ENCODE results near the gene FUBP3.

FUBP3 gene

GRCh38 chr9:130607640-130608420, 28.5 kb downstream of the FUBP3 start:
- no peak for DNase-seq

GRCh38 chr9:130608554-130609134, 29.3 kb downstream of the FUBP3 start:
- DNase-seq, result no peak

DNA sequence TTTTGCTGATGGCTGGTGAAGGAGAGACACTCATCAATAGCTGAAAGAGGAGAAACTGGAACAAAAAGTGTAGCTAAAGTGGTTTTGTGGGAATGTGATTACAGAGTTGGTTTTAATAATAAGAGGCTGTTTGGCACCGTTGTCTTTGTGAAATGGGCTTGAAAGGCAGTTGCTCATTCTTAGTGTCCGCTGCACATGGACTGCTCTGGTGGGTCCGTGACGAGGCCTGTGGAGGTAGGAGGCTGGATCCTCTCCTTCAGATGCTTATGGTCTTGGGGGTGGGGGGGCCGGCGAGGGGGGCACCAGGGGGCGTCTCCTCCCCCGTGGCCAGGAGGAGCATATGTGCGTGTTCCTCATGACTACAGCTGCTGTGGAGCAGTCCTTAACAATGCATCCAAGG, 29.8 kb downstream of the FUBP3 start:
- DNase-seq, result no peak

- no peak for DNase-seq
Observed at GRCh38 chr9:130610862-130611707, 31.7 kb downstream of the FUBP3 start.

GRCh38 chr9:130616451-130616850, 37.1 kb downstream of the FUBP3 start:
- no peak for DNase-seq

- no peak for DNase-seq
Observed at GRCh38 chr9:130623466-130623865, 44.1 kb downstream of the FUBP3 start.

- DNase-seq, result no peak
Observed at GRCh38 chr9:130624154-130624553, 44.8 kb downstream of the FUBP3 start.

DNA sequence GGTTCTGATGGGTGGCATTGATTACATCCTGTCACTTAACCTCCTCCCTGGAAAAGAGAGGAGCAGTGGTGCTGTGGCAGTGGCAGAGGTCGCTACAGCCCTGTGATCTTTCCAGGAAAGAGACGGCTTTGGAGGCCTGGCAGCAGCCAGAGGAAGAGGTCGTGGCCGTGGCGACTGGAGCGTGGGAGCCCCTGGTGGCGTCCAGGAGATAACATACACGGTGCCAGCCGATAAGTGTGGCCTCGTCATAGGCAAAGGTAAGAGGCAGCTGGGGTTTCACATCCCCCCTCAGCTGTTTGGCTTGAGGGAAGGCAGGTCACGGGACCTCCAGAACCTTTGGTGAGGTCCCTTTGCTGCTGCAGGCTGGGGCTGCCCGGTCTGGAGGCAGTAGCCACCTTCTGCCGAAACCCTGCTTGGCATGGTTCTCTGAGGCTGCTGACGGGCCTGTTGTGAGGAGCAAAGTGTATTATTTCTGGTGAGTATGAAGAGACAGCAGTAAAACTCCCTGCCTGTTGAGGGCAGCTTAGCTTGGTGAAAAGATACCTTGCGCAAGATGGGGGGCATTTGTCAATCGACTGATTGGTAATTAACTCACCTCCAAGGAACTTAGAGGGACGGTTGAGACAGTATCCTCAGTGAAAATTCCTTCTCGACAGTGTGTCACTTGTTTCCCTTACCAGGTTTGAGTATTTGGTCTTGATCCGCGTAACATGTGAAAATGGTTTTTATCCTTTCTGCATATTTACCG, 47.0 kb downstream of the FUBP3 start:
- no peak for DNase-seq

DNA sequence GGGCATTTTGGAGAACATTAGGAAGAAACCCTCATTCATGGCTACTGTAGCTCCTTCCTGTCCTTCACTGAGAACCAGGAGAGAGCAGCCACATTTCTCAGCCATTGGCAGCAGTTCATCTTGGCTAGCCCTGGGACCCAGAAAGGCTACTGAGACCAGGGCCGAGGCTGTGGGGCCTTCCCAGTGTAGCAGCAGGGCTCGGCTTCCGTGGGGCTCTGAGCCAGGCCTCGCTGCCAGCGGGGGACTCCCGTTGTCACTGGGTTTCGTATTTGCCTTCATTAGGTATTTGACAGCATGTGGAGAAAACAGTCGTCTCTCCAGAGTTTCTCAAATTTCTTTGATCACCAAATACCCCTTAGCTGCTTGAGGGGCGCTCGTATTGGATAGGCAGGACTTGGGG, 47.7 kb downstream of the FUBP3 start:
- no peak for DNase-seq

- DNase-seq, result no peak
Observed at GRCh38 chr9:130627896-130628792, 48.8 kb downstream of the FUBP3 start.

DNA sequence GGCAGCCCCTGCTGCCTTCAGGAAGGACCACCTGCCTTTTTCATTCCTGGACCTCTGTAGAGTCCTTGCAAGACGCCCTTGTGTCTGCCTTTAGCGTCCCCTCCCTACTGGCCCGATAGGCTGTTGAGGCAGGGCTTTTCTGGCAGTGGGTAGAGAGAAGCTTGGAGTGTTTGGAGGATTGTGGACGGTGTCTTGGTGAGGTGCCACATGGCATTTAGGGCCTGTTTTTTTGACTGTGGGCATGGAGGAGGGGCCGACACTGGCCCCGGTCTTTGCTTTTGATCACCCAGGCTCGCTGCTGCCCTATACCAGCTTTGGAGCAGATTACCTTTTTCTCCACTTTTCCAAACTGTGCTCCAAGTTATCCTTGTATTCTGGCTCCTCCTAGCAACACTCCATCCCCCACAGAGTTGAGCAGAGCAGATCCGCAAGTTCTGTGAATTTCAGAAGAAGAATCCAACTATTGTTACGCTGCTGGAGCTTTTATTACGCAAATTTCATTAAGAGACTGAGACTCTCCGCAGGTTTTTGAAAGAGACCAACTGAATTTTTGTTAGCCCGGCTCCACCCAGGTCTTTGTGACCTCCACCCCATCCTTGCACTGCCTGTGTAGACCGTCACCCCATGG, 50.2 kb downstream of the FUBP3 start:
- no peak for DNase-seq

DNA sequence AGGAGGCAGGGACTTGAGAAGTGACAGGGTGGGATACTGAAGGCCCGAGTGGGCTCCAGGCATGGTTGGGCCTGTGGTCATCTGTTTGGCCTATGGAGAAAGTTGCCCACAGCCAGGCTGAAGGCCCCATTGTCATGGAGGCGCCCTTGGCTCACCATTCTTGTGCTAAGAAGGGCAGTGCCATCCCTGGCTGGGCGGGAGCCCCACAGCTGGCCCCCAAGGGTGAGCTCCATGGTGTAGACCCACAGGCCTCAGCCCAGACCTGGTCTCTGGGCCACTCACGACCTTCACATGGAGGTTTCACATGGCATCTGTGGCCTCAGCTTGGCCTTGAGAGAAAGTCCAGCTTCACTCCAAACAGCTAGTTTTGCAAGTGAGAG, 50.7 kb downstream of the FUBP3 start:
- no peak for DNase-seq

DNA sequence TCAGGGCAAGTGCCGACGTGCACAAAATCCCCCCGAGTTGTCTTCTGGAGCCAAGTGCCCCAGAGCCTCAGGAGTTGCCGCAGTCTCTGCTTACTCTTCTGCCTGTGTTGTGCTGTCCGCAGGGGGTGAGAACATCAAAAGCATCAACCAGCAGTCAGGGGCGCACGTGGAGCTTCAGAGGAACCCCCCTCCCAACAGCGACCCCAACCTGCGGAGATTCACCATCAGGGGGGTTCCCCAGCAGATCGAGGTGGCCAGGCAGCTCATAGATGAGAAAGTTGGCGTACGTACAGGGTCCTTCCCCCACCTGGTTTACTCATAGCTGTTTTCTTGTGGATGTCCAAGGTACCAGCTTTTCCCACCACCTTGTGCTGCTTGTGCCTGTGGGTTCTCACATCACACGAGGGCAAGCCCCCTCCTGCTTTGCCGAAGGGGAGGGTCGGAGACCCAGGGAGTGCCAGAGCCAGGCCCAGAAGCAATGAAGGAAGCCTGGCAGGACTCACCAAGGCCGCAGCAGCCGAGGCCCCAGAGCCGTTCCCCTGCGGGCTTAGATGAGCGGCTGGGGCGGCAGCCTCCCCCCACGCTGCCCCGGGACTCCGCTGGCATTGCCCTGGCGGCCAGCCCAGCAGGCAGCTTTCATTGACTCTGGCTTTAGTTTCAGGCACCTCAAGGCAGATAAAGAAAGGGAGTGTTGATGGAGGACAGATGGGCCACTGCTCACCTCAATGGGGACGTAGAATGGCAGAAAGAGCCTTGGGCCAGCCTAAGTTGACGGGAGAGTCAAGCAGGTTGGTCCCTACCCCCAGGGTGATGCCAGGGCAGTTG, 51.3 kb downstream of the FUBP3 start:
- no peak for DNase-seq

DNA sequence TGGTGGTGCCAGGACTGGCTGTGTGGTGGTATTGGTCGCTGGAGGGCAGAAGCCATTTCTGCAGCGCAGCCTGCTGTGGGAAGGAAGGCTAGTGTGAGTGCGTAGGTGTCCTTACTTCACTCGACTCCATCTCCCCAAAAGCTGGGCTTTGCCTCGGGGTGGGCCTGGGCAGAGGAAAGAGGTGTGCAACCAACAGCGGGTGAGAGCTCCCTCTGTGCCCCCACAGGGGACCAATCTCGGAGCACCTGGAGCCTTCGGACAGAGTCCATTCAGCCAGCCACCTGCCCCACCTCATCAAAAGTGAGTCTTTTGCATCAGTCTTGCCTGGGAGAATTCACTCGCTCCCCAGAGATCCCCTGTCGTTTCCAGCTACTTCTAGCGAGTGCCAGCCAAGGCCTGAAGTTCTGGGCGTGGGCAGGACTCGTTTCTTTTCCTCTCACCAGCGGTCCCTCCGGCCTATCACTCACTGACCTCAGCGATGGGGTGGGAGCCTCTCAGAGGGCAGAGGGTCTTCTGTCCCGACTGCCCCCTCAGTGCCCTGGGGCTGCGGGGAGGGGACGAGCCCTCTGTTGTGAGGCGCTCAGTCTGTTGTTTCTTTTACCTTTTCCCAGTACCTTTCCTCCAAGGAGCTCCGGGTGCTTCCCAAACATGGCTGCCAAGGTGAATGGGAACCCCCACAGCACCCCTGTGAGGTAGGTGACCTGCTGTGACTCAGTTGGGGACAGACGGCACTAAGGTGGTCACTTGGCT, 52.1 kb downstream of the FUBP3 start:
- DNase-seq, result no peak

DNA sequence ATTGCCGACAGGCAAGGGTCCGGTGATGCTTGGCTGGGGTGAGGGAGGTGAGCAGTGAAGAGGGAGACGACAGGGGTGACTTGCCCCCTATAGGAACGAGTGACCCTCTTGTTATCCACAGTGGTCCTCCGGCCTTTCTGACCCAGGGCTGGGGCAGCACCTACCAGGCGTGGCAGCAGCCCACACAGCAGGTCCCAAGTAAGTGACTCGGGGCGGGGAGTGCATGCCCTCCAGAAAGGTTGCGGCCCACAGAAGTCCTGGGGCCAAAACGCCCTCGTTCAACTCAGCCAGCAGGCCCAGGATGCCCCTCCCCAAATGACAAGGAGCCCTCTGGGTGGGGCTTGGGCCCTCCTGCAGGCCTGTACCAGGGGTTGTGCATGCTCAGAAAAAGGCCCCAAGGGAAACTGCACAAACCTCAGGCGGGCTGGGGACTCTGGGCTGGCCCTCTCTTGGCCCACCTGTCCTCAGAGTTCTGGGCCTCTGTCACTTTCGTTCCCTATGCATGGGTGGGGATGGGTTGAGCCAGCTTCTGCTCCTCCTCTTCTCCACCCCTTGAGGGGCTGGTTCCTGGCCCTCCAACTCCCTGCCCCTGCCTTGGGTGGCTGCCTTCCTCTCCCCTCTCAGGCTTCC, 52.8 kb downstream of the FUBP3 start:
- no peak for DNase-seq

DNA sequence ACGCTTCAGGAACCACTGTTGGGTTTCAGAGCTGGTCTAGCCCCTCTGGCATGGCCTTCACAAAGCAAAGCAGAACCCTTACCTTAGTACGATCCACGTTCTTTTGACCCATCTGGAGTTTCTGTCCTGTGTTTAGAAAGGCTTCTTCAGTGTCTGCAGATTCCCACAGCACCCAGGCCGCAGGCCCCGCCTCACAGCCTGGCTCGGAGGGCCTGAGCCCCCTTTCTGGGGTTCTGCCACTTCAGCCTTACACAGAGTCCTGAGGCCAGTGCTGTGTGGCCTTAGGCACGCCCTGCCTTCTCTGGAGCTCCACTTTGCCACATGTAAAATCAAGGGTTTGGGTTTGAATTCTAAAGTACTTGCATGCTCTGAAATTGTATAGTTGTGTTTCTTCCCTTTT, 53.5 kb downstream of the FUBP3 start:
- no peak for DNase-seq

DNA sequence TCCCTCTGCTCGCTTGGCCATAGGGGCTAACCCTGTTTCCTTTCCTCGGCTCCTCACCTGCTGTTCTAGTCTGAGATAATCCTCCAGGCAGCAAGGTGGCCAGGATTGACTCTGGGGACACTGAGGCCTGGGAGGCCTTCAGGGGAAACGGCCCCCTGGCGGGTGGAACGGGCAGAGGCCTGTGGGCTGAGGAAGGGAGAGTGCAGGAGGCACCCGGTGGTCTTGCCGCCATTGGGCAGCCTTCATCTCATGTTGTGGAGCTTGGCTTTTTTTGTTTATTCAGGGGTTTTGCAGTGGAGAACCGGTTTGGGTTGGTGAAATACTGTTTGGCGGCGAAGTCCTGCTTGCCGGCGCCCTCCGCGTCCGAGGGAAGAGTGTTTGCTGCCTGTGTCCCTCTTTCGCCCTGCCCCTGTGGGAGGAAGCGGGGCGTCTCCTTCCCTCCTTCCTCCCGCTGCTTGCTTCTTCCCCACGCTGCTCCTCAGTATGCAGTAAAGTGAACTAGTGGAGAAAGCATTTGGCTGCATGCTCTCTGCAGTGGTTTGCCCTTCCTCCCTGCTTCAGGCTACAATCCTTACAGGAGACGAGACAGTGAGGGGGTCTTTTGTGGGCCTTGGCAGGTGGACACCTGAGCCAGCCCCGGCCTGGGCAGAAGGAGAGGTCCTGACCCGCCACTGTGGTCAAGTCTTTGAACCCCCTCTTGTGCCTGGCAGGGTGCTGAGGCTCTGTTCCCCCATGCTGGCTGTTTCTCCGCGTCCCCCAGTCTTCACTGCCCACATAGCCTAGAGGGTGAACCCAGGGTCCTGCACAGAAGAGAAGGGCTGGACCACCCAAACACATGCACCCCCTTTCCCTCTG, 54.2 kb downstream of the FUBP3 start:
- no peak for DNase-seq

GRCh38 chr9:130634191-130634768, 54.9 kb downstream of the FUBP3 start:
- DNase-seq, result no peak
